ENCODE measurements around the gene HSPB1.

DNA sequence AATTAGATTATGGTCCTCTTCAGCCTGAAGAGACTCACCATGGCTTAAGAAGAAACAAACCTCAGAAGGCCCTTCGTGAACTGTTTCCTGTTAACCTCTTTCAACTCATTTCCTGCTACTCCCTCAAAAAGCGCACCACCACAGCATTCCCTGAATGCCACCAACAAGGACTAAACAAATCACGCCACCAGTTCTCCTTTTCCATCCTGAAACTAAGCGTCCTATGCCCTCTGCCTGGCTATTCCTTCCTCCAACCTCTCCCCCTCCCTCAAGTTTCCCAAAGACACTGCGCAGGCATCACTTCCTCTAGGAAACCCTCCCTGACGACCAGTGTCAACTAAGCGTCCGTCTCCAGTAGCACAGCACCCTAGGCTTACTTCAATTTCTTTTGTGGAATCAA is 44.3 kb downstream of the HSPB1 start:
- TF ChIP-seq CTCF (IDR thresholded peaks at IDR 0.05; ENCODE audit: low read depth, low read length) (no peak), EZH2phosphoT487 (IDR thresholded peaks at IDR 0.05; ENCODE audit: low read depth) (no peak)
